ENCODE data around the gene TNFRSF13B.

GRCh38 chr17:16934836-16935235 is 37.1 kb downstream of the TNFRSF13B start:
- TF ChIP-seq, protein P1, sequence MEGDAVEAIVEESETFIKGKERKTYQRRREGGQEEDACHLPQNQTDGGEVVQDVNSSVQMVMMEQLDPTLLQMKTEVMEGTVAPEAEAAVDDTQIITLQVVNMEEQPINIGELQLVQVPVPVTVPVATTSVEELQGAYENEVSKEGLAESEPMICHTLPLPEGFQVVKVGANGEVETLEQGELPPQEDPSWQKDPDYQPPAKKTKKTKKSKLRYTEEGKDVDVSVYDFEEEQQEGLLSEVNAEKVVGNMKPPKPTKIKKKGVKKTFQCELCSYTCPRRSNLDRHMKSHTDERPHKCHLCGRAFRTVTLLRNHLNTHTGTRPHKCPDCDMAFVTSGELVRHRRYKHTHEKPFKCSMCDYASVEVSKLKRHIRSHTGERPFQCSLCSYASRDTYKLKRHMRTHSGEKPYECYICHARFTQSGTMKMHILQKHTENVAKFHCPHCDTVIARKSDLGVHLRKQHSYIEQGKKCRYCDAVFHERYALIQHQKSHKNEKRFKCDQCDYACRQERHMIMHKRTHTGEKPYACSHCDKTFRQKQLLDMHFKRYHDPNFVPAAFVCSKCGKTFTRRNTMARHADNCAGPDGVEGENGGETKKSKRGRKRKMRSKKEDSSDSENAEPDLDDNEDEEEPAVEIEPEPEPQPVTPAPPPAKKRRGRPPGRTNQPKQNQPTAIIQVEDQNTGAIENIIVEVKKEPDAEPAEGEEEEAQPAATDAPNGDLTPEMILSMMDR (IDR thresholded peaks at IDR 0.05): no peak
- TF ChIP-seq ZFX (IDR thresholded peaks at IDR 0.05; ENCODE audit: borderline replicate concordance): no peak

Data from 22Rv1 (cell line).